A549 treated with CpdA at 1 μM for 4 hours (cell line): Measurements from ENCODE around the gene RAB11FIP3. TPM values are rescaled to one million over a fixed set of nuclear protein-coding genes. Genes with fewer than 3 reads are reported as not detected.

Experiments
- total RNA-seq: library from RNA; stranded (reverse); fragments of 200-300 nt; extraction: Qiagen RNA extraction; gene quantifications from 5 replicates; pipeline ENCODE4 v1.2.3, GENCODE V29; 2022; ENCODE audit warnings: low read depth

The RAB11FIP3 gene, protein sequence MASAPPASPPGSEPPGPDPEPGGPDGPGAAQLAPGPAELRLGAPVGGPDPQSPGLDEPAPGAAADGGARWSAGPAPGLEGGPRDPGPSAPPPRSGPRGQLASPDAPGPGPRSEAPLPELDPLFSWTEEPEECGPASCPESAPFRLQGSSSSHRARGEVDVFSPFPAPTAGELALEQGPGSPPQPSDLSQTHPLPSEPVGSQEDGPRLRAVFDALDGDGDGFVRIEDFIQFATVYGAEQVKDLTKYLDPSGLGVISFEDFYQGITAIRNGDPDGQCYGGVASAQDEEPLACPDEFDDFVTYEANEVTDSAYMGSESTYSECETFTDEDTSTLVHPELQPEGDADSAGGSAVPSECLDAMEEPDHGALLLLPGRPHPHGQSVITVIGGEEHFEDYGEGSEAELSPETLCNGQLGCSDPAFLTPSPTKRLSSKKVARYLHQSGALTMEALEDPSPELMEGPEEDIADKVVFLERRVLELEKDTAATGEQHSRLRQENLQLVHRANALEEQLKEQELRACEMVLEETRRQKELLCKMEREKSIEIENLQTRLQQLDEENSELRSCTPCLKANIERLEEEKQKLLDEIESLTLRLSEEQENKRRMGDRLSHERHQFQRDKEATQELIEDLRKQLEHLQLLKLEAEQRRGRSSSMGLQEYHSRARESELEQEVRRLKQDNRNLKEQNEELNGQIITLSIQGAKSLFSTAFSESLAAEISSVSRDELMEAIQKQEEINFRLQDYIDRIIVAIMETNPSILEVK
- total RNA-seq = 17.3 to 23.6 TPM (median 20.1 TPM) in 5 replicates

GRCh38 chr16:425082-425718, at the start of gene RAB11FIP3:
Gene RAB11FIP3 (plus strand): TSS chr16:425649. CDS start chr16:426007, 358 bp downstream.

DNA sequence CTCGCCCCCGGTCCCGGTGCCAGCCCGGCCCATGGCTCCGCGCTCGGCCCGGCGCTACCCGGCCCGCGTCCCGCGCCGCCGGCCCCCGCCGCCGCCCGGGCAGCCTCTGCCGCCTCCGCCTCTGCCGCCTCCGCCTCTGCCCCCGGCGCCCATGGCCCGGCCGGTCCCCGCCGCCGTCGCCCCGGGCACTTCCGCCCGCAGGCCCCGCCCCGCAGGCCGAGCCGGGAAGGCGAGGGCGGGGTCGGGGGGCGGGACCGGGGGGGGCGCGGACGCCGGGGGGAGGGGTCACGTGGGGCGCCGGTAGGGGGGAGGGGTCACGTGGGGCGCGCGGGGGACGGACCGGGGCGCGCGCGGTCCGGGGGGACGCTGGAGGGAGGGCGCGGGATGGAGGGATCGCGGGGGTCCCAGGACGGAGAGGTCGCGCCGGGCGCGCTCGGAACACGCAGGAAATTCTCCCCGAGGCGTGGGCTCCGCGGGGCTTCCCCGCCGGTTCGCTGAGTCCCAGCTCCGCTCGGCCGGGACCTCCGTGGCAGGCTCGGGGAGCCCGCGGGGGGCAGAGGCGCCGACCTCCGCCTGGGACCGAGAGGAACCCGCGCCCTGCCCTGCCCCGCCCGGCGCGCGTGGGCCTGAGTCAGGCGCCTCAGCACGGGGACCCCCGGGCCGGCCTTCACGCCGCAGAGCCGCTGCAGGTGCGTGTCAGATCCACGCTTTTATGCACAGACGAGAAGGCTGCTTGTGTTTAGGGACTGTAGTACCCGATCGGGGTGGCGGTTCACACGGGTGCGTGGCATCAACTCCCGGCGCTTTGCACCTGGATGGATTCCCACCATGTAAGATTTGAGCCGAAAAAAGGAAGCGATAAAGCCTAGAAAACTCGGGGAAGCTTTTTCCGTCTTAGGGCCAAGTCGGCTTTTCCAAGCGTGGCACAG, 43.4 kb upstream of the RAB11FIP3 start, which contains the start of gene PGAP6:
Gene PGAP6 (minus strand): TSS at position 190 of the 929 bp plus-strand sequence. CDS start 157 bp downstream, at position 33.

GRCh38 chr16:397135-397661, 28.3 kb upstream of the RAB11FIP3 start, which contains the start of gene NME4:
Gene NME4 (plus strand): TSS chr16:397199. CDS start chr16:397223, 24 bp downstream.

GRCh38 chr16:401468-402348, 23.7 kb upstream of the RAB11FIP3 start, which contains the start of gene DECR2:
Gene DECR2 (plus strand): TSS chr16:401885. CDS start chr16:401964, 79 bp downstream.

DNA sequence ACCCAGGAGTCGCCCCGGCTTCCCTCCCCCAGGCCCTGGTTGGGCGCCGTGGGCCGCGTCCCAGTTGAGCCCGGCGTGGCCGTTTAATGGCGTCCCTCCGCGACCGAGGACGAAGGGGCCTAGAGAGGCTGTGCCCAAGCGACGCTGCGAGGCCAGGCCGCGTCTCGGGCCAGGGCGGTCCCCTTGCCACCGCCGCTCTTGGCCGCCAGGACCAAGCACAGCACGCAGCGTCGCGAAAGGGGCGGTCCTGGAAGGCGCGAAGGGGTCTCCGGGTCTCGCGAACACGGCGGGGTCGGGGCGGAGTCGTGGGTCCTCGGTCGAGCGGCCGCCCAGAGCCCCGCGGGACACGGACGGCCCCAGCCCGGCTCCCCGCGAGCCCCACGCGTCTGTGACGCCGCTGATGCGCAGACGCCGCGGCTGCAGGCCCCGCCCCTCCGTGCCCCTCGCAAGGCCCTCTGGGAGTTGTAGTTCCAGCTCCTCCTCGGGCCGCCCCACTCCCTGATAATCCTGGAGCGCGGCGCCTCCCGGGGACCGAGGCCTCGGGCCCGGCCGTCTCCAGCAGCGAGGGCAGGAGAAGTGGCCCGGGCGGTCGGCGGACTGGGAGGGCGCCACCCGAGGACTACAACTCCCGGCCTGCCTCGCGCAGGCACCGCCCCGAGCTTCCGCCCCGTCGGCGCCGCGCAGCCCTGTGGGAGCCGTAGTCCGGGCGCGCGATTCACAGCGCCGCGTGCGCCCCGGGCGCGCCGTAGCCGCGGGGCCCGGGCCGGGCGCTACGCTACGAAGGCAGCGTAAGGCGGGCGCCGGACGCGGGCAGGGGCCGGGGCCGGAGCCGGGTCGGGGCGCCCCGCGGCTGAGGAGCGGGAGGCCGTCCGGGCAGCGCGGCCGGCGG, 101.8 kb downstream of the RAB11FIP3 start, which contains the start of gene CAPN15:
Gene CAPN15 (plus strand): TSS at position 698 of the 889 bp plus-strand sequence. CDS start 19,127 bp downstream, outside the sequence.

DNA sequence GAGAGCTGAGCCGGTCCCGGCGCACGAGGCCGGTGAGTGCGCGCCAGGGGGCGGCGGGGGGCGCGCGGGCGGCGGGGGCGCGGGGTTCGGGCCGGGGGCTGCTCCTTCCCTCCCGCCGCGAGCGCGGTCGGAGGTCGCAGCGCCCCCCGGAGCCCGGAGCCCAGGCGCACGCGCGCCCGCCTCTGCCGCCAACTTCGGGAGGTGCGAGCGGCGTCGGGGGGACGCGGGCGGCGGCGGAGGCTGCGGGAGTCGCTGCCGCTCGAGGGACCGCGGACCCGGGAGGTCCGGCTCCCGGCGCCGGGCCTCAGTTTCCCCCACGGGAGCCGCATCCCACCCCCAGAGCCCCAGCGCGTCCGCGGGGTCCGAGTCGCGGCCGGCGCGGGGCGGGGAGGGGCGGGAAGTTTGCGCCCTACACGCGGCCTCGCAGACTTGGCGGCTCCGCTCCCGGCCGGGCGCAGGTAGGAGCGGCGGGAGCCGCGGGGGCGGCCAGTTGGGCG, 134.8 kb downstream of the RAB11FIP3 start, which contains the start of gene PRR35:
Gene PRR35 (plus strand): TSS at position 191 of the 497 bp plus-strand sequence. CDS start 2,901 bp downstream, outside the sequence.

DNA sequence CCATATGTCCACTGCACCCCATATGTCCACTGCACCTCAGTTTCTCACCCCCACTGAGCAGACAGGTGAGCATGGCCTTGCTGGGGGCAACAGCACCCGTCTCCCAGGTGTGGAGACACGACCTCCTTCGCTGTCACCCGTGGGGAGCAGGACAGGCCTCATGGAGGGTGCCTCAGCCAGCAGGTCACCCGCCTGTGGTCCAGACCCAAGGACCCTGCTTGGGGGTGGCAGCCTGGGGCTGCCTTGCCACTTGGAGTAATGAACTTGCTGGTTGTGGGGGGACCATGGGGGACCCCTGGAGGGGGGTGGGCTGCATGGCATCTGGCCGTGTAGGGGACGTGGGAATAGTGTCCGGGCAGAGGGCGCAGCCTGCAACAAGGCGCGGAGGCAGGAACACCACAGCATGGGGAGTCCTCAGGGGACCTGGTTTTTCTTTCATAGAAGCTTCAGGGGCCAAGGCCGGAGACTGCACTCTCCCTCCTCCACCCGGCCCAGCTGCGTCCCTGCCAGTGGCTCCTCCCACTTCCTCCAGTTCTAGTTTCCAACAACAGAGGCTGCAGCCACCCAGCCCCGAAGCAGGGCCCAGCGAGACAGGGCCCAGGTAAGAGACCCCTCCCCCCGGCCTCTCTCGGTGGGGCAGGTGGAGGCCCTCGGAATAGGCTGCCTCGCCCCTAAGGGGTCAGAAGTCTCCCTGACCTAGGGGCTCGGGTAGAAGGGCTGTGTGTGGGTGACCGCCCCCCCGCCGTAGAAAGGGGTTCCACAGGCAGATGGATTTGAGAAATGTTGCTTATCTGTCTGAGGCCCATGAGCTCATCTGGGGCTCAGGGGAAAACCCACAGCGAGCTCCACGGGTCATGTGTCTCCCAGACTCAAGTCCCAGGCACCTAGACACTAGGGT, 141.3 kb downstream of the RAB11FIP3 start, which contains the start of gene NHLRC4:
Gene NHLRC4 (plus strand): TSS at position 531 of the 898 bp plus-strand sequence. CDS start 1,043 bp downstream, outside the sequence.

DNA sequence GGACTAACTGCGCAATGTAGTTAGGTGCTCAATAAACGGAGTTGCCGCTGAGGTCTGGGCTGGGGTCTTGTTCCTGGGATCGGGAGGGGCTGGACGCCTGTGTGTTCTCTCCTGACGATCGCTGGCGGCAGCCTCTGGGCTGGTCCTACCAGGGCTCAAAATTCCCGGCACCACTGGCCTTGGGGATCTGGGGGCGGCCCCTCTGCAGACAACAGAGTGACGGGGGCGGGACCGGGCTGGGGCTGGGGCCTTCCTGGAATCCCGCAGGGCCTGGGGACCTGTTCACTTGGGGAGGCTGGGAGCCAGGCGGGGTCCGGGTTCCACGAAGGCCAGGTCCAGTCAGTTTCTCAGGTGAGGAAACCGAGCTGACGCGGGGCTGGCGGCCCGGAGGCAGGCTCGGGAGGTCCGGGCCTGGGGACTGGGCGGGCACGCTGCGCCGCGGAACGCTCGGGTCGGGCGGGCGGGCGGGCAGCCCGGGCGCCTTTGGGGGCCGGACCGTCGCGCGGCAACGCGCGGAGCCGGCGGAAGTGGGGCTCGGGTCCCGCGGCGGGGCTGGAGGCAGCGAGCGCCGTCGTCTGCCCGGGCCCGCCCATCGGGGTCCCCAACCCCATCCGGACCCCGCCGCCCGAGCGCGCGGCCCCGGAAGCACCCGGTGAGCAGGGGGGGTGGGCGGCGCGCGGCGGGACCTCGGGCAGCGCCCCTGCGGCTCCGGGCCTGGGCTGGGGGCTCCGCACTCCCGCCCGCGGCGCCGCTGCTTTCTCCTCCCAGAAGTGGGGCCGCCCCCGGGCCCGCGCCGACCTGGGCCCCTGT, 144.2 kb downstream of the RAB11FIP3 start, which contains the start of gene PIGQ:
Gene PIGQ (plus strand): TSS at position 524 of the 810 bp plus-strand sequence. CDS start 4,107 bp downstream, outside the sequence.

Other genes starting within 250 kb of the RAB11FIP3 start
- 0.91 to 1.6 TPM (median 1.3 TPM) in 5 replicates for gene HBA1, start 249.0 kb upstream of the RAB11FIP3 start, total RNA-seq
- gene HBQ1, start 245.2 kb upstream of the RAB11FIP3 start, total RNA-seq = 4.6 to 8.4 TPM (median 7.2 TPM) in 5 replicates
- gene LUC7L, start 196.2 kb upstream of the RAB11FIP3 start, total RNA-seq = 46.2 to 59.0 TPM (median 55.7 TPM) in 5 replicates
- 43.8 to 50.6 TPM (median 45.5 TPM) in 5 replicates for gene FAM234A, start 190.8 kb upstream of the RAB11FIP3 start, total RNA-seq
- gene RGS11, start 149.7 kb upstream of the RAB11FIP3 start, total RNA-seq = 3.7 to 5.5 TPM (median 4.1 TPM) in 5 replicates
- gene ARHGDIG, start 145.1 kb upstream of the RAB11FIP3 start, total RNA-seq = 1.8 to 3.8 TPM (median 2.5 TPM) in 5 replicates
- gene PDIA2, start 142.5 kb upstream of the RAB11FIP3 start, total RNA-seq = 0.23 to 0.89 TPM (median 0.57 TPM) in 4 of 5 replicates, not detected in the other
- gene AXIN1, start 72.9 kb upstream of the RAB11FIP3 start, total RNA-seq = 27.2 to 35.2 TPM (median 34.5 TPM) in 5 replicates
- gene MRPL28, start 55.1 kb upstream of the RAB11FIP3 start, total RNA-seq = 114 to 137 TPM (median 122 TPM) in 5 replicates
- 22.4 to 38.6 TPM (median 36.8 TPM) in 5 replicates for gene PGAP6, start 43.7 kb upstream of the RAB11FIP3 start, total RNA-seq
- gene NME4, start 28.4 kb upstream of the RAB11FIP3 start, total RNA-seq = 265 to 436 TPM (median 422 TPM) in 5 replicates
- 19.3 to 29.5 TPM (median 28.7 TPM) in 5 replicates for gene DECR2, start 23.8 kb upstream of the RAB11FIP3 start, total RNA-seq
- 45.7 to 81.9 TPM (median 75.8 TPM) in 5 replicates for gene CAPN15, start 102.1 kb downstream of the RAB11FIP3 start, total RNA-seq
- 0.08 to 0.20 TPM (median 0.09 TPM) in 3 of 5 replicates, not detected in the others for gene PRR35, start 134.7 kb downstream of the RAB11FIP3 start, total RNA-seq
- gene NHLRC4, start 141.4 kb downstream of the RAB11FIP3 start, total RNA-seq = 0.12 to 0.23 TPM (median 0.21 TPM) in 5 replicates
- 28.6 to 41.6 TPM (median 36.3 TPM) in 5 replicates for gene PIGQ, start 144.3 kb downstream of the RAB11FIP3 start, total RNA-seq
- gene RAB40C, start 164.4 kb downstream of the RAB11FIP3 start, total RNA-seq = 13.7 to 19.3 TPM (median 16.9 TPM) in 5 replicates
- gene WFIKKN1, start 205.3 kb downstream of the RAB11FIP3 start, total RNA-seq = 0.13 to 0.23 TPM (median 0.16 TPM) in 4 of 5 replicates, not detected in the other
- gene METTL26, start 210.7 kb downstream of the RAB11FIP3 start, total RNA-seq = 70.5 to 143 TPM (median 129 TPM) in 5 replicates
- gene MCRIP2, start 216.2 kb downstream of the RAB11FIP3 start, total RNA-seq = 18.7 to 43.8 TPM (median 40.3 TPM) in 5 replicates
- 16.8 to 31.5 TPM (median 24.8 TPM) in 5 replicates for gene WDR90, start 223.7 kb downstream of the RAB11FIP3 start, total RNA-seq
- 66.4 to 97.4 TPM (median 83.6 TPM) in 5 replicates for gene RHOT2, start 242.5 kb downstream of the RAB11FIP3 start, total RNA-seq